GM21576 (cell line): ENCODE results near the gene DPEP1.

Experiments used
- ATAC-seq: cut with Tn5 transposase; IDR thresholded peaks from one replicate; pipeline ENCODE4 v1.9.1; 2021; ENCODE audit warnings: mild to moderate bottlenecking, moderate library complexity; ENCODE audit not compliant: unreplicated experiment

DPEP1 gene

DNA sequence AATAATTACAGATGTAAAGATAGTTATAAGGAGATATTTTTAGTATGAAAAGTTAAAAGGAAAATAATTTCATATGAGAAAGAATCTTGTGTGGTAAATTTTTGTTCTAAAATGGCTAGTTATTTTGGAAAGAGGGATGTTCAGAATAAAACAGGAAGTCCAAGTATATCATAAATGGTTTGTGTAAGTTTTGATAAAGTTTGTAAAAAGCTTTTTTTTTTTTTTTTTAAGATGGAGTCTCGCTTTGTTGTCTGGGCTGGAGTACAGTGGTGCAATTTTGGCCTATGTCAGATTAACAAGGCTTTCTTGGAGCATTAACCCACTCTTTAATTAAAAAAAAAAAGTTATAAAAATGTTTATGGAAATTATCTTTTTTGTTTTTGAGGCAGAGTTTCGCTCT is 64.8 kb downstream of the DPEP1 start:
- no peak for ATAC-seq

GRCh38 chr16:89685916-89686315 is 72.5 kb downstream of the DPEP1 start:
- ATAC-seq = no peak

- peak; percentile 73 for ATAC-seq
These were observed 73.2 kb downstream of the DPEP1 start, which contains the start of gene CDK10 for GRCh38 chr16:89686520-89687091. TSS of gene CDK10 (plus strand) at chr16:89686689. CDS start at chr16:89686711, 22 bp downstream.

- ATAC-seq = peak; percentile 37
These were observed 73.9 kb downstream of the DPEP1 start for GRCh38 chr16:89687092-89687940.
